Rectal smooth muscle tissue (tissue), 1 donor: ENCODE data around the gene CLNK.

Experiments used
- H3K27ac ChIP-seq: one replicate; pipeline ENCODE4 v1.7.0; 2013; ENCODE audit warnings: low read depth, low read length, inconsistent platforms
- H3K27me3 ChIP-seq: one replicate; pipeline ENCODE4 v1.7.0; 2013; ENCODE audit warnings: low read length; ENCODE audit not compliant: control insufficient read depth, insufficient read depth
- H3K36me3 ChIP-seq: one replicate; pipeline ENCODE4 v1.7.0; 2013; ENCODE audit warnings: low read length; ENCODE audit not compliant: control insufficient read depth, insufficient read depth
- H3K4me1 ChIP-seq: one replicate; pipeline ENCODE4 v1.7.0; 2013; ENCODE audit warnings: low read length; ENCODE audit not compliant: control insufficient read depth, insufficient read depth
- H3K4me3 ChIP-seq: one replicate; pipeline ENCODE4 v1.7.0; 2013; ENCODE audit warnings: low read length
- H3K9ac ChIP-seq: one replicate; pipeline ENCODE4 v1.7.0; 2013; ENCODE audit warnings: low read length

The CLNK gene

DNA sequence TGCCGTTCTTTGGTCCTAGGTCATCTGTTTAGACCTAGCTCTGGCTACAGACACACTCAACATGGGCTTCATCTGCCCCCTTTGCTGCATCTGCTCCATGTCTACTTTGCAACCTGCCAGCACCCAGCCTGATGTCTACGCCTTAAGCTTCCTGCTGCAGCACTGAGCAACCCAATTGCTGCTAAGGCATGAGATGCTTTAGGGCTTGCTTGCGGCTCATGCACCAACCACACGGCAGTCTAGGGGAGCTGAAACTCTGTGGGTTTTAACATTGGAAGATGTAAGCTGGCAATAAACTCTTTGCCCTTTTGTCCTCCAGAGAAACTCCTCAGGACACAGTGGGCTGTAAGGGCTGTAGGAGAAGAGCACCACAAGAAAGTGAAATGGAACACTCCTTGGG lies 11.7 kb upstream of the CLNK start:
- Histone ChIP-seq H3K36me3 (no peaks in the 10 kb centered on the region), H3K9ac (no peak overlapping the region), H3K4me3 (no peak overlapping the region), H3K4me1 (no peaks in the 10 kb centered on the region), H3K27me3 (no peaks in the 10 kb centered on the region), H3K27ac (no peak overlapping the region)

DNA sequence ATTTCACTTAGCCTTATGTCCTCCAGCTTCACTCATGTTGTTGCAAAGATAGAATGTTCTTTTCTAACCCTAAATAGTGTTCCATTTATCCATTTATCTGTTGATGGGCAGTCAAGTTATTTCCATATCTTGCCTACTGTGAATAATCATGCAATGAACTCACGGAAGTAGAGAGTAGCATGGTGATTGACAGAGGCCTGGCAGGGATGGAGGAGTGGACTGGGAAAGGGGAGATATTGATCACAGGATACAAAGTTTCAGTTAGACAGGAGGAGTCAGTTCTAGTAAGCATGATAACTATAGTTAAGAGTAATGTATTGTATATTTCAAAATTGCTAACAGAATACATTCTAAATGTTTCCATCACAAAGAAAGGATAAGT lies 10.3 kb upstream of the CLNK start:
- H3K9ac ChIP-seq, result no peak overlapping the region
- H3K27me3 ChIP-seq, result no peaks in the 10 kb centered on the region

DNA sequence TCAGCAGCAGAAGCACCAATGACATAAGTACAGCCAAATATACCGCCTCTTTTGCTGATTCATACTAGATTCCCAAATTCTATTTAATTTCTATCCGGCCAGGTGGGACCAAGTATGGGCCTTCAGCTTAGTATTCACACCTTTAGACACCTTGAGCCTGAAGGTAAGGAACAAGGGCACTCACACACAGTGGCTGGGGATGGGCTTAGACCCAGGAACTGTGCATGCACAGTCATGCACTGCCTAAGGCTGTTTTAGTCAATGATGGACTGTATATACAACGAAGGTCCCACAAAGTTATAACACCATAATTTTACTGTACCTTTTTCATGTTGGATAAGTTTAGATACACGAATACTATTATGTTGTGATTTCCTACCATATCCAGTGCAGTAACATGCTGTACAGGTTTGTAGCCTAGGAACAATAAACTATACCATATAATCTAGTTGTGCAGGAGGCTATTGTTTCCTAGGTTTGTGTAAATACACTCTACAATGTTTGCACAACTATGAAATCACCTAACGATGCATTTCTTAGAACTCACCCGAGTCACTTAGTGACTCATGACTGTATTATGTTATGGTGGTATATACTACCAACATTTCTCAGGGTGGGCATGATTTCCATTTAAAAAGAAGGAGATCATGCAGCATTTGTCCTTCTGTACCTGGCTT lies 9.7 kb upstream of the CLNK start:
- H3K36me3 ChIP-seq, result no peaks in the 10 kb centered on the region
- no peak overlapping the region for H3K27ac ChIP-seq
- H3K4me3 ChIP-seq, result no peak overlapping the region
- no peak overlapping the region for H3K9ac ChIP-seq
- H3K4me1 ChIP-seq, result no peaks in the 10 kb centered on the region
- H3K27me3 ChIP-seq, result no peaks in the 10 kb centered on the region

More for the DNA sequence above, 10.3 kb upstream of the CLNK start:
- Histone ChIP-seq H3K27ac (no peak overlapping the region), H3K4me3 (no peak overlapping the region), H3K4me1 (no peaks in the 10 kb centered on the region), H3K36me3 (no peaks in the 10 kb centered on the region)

DNA sequence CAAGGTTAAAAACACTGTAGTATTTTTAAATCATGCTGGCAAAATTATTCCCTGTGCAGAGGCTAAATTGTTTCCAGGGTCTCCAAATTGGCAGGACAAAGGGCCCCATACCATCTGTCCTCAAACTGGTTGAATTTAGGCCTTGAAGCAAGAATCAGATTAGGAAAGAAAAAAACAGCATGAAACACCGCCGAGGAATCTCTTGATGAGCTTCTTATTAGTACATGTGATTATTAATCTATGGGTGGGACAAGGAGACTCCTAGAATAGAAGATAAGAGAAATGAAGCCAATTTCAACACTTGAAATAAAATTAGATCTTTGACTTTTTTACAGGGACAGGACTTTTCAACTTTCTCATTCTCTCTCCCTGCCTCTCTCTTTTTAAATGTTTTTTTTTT lies 7.1 kb upstream of the CLNK start:
- Histone ChIP-seq H3K9ac (no peak overlapping the region), H3K4me3 (no peak overlapping the region), H3K27ac (no peak overlapping the region), H3K27me3 (no peaks in the 10 kb centered on the region), H3K36me3 (no peaks in the 10 kb centered on the region), H3K4me1 (no peaks in the 10 kb centered on the region)

DNA sequence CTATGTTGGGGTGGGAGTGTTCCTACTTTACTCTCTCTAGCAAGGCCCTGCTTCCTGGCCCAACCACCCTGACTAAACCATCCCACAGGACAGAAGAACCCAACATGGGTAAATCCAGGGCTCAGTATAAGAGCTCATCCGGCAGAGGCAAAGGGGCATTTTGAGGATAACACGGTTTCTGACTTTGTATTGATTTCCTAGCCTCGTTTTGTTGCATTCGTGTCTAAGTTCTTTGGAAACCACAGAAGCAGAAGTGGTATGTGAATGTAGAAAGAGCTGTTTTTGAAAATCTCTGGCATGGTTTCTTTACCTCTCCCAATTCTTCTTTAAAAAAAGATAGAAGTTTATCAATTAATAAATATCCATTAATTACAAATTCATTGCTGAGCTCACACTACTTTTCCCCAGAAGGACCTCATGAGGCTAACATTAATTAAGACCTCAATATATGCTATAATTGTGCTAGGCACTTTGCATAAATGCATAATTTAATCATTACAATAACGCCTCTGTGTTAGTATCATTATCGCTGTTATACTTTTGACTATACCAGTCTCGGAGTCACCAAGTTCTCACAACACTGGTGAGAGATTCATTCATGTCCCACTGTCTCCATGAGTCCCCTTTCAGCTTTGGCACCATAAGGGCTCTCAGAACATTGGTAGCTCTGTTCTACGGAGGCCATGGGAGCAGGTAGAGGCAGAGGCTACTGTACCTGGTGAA lies 5.8 kb upstream of the CLNK start:
- no peak overlapping the region for H3K9ac ChIP-seq
- no peak overlapping the region for H3K4me3 ChIP-seq
- H3K36me3 ChIP-seq, result no peaks in the 10 kb centered on the region
- no peaks in the 10 kb centered on the region for H3K27me3 ChIP-seq
- H3K27ac ChIP-seq, result no peak overlapping the region
- no peaks in the 10 kb centered on the region for H3K4me1 ChIP-seq

DNA sequence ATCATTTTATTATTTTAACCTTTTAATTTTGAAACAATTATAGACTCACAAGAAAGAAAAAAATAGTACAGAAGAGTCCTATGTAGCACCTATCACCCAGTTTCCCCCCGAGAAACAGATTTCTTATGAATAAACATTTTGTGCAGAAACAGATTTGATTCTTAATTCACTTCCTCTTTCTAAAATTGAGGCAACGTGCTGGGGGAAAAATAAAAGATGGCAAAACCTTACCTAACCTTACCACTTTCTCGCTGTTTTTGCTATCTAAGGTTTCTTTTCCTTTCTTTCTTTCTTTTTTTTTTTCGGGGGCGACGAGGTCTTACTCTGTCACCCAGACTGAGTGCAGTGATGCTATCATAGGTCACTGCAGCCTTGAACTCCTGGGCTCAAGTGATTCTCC lies 4.3 kb upstream of the CLNK start:
- Histone ChIP-seq H3K4me3 (no peak overlapping the region), H3K36me3 (no peaks in the 10 kb centered on the region), H3K4me1 (no peaks in the 10 kb centered on the region), H3K9ac (no peak overlapping the region), H3K27me3 (no peaks in the 10 kb centered on the region), H3K27ac (no peak overlapping the region)

DNA sequence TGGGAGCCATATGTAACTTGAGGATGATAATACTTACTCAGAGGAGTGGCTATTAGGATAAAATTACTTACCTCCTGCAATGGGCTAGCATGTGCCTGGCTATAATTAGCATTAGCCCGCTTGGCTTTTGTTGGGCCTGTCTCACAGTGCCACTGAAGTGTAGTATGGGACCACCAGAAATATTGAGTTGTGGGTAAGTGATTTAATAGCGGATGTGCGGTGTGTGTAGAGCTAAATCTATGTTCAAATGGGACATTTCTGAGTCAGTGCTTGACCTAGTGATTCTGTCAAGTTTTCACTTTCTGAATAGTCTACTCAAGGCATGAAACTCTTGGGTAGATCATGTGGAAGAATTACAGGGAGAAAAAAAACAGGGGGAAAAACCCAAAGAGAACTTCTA lies 3.5 kb upstream of the CLNK start:
- no peak overlapping the region for H3K9ac ChIP-seq

DNA sequence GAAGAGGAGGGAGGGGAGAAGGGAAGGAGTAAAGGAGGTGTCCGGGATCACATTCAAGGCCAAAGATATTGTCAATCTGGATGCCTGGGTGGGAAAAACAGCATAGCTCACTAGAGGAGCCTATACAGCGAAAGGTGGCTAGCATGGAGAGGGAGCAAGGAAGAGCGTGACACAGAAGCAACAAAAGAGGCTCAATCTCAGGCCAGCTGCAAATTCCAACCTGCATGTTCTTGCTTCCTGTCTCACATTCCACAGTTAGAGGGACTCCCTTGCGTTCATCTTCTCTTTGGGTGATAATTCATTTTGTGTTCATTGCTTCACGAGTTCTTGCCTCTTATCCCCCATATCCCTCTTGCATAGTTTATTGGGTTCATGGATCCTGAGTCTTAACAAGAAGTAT lies 3.0 kb upstream of the CLNK start:
- Histone ChIP-seq H3K4me1 (no peaks in the 10 kb centered on the region), H3K9ac (no peak overlapping the region), H3K27me3 (no peaks in the 10 kb centered on the region), H3K36me3 (no peaks in the 10 kb centered on the region), H3K4me3 (no peak overlapping the region), H3K27ac (no peak overlapping the region)

More for the DNA sequence above, 3.5 kb upstream of the CLNK start:
- Histone ChIP-seq H3K36me3 (no peaks in the 10 kb centered on the region), H3K27me3 (no peaks in the 10 kb centered on the region), H3K27ac (no peak overlapping the region), H3K4me3 (no peak overlapping the region), H3K4me1 (no peaks in the 10 kb centered on the region)

DNA sequence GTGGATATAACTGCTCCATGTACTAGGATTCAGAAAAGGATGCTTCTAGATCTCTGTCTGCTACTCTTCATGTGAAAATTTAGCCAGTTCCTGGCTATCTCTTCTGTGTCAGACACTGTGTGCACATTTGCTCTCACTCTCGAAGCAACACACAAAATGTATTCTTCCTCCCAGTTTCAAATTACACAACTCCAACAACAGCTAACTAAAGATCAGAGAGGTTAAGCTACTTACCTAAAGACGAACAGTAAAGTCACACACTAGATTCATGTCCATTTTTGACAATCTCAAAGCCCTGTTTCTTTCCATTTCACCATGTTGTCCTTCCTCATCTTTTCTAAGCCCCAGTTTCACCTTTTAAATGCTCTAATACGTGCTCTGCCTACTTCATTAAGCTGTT lies 2.2 kb downstream of the CLNK start:
- no peaks in the 10 kb centered on the region for H3K27me3 ChIP-seq
- H3K27ac ChIP-seq, result no peak overlapping the region
- H3K4me1 ChIP-seq, result no peaks in the 10 kb centered on the region
- no peak overlapping the region for H3K9ac ChIP-seq
- no peaks in the 10 kb centered on the region for H3K36me3 ChIP-seq
- no peak overlapping the region for H3K4me3 ChIP-seq

DNA sequence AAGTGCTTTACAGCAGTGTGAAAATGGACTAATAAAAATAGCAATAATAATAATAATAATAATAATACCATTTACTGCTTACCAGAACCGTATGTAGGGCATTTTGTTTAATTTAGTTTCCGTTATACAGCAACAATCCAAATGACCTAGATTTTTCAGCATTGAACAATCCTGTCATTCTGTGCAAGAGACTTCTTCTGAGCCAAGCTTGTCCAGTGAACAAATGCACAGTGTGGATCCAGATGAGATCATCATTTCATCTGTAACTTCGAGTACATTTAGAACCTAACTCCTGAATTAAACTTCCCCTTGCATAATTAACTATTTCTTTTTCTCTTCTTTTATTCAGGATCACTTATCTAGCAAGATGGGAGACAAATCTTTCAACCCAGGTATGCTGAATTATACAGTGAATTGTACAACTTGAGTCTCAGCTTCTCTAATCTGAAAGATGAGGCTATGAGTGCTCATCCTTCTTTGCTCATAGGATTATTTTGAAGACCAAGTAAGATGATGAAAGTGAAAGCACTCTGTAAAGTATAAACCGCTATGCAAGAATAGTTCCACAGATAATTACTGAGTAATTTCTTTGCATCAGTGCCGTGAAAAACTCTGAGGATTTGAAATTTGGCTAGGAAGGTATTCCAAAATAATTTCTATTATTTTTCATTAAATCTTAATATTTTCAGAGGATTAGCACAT lies 6.6 kb downstream of the CLNK start:
- no peak overlapping the region for H3K4me3 ChIP-seq
- H3K9ac ChIP-seq, result no peak overlapping the region
- H3K27me3 ChIP-seq, result no peaks in the 10 kb centered on the region
- H3K36me3 ChIP-seq, result no peaks in the 10 kb centered on the region
- no peaks in the 10 kb centered on the region for H3K4me1 ChIP-seq
- no peak overlapping the region for H3K27ac ChIP-seq

DNA sequence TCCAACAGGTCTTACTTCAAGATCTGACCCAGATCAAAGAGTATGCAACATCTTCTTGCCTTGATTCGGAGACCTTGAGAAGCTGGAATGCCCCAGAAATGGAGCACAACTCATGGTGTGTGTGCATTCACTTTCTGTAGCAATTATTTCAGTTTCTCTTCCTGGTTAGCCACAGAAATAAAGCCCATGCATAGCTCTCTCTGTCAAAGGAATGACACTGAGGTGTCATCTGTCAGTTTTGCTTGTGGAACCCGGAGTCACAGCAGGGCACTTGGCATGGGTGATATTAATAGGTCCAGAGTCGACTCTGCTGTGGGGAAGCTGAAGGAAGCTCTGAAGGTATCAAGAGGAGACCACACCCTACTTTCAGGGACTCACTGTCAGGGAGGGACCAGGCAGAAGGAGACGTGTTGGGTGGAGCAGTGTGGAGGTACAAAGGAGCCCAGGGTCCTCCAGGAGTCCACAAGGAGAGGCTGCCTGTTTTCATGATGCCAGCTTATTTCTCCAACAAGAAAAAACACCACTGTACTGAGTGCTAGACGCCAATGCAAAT lies 10.7 kb downstream of the CLNK start:
- no peaks in the 10 kb centered on the region for H3K4me1 ChIP-seq
- H3K27ac ChIP-seq, result no peak overlapping the region
- H3K36me3 ChIP-seq, result no peaks in the 10 kb centered on the region
- H3K27me3 ChIP-seq, result no peaks in the 10 kb centered on the region
- no peak overlapping the region for H3K4me3 ChIP-seq
- H3K9ac ChIP-seq, result no peak overlapping the region

DNA sequence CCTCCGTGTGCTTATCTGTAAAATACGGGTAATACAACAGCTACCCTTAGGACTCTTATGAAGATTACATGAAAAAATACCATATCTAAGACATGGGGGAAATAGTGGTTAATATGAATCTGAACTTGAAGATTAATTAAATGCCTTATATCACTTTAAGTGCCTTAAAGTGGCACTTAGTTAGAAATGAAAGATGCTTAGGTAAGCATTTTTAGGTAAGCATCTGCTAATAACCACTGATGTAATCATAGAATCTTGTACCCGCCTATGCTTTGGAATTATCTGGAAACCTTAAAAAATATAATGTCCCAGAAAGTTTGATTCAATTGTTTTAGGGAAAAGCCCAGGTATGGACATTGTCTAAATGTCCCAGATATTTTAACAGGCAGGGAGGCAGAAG lies 12.2 kb downstream of the CLNK start:
- Histone ChIP-seq H3K27me3 (no peaks in the 10 kb centered on the region), H3K9ac (no peak overlapping the region), H3K36me3 (no peaks in the 10 kb centered on the region), H3K27ac (no peak overlapping the region), H3K4me3 (no peak overlapping the region), H3K4me1 (no peaks in the 10 kb centered on the region)
